ENCODE data around the gene PPP4R1.
"Not testable (repeated sequence)": the region's sequence is repeated elsewhere in the genome, so short reads cannot be mapped to it uniquely, and the experiment has no call there.

Gene PPP4R1, protein sequence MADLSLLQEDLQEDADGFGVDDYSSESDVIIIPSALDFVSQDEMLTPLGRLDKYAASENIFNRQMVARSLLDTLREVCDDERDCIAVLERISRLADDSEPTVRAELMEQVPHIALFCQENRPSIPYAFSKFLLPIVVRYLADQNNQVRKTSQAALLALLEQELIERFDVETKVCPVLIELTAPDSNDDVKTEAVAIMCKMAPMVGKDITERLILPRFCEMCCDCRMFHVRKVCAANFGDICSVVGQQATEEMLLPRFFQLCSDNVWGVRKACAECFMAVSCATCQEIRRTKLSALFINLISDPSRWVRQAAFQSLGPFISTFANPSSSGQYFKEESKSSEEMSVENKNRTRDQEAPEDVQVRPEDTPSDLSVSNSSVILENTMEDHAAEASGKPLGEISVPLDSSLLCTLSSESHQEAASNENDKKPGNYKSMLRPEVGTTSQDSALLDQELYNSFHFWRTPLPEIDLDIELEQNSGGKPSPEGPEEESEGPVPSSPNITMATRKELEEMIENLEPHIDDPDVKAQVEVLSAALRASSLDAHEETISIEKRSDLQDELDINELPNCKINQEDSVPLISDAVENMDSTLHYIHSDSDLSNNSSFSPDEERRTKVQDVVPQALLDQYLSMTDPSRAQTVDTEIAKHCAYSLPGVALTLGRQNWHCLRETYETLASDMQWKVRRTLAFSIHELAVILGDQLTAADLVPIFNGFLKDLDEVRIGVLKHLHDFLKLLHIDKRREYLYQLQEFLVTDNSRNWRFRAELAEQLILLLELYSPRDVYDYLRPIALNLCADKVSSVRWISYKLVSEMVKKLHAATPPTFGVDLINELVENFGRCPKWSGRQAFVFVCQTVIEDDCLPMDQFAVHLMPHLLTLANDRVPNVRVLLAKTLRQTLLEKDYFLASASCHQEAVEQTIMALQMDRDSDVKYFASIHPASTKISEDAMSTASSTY

GRCh38 chr18:9614401-9615279 is at the start of gene PPP4R1:
TSS of gene PPP4R1 (minus strand) at chr18:9614559. CDS start at chr18:9614484, 75 bp downstream.
- DNase-seq, result peak; percentile 87

GRCh38 chr18:9663377-9663776 is 49.0 kb upstream of the PPP4R1 start:
- no peak for DNase-seq

GRCh38 chr18:9661564-9661963 is 47.2 kb upstream of the PPP4R1 start:
- DNase-seq, result no peak

DNA sequence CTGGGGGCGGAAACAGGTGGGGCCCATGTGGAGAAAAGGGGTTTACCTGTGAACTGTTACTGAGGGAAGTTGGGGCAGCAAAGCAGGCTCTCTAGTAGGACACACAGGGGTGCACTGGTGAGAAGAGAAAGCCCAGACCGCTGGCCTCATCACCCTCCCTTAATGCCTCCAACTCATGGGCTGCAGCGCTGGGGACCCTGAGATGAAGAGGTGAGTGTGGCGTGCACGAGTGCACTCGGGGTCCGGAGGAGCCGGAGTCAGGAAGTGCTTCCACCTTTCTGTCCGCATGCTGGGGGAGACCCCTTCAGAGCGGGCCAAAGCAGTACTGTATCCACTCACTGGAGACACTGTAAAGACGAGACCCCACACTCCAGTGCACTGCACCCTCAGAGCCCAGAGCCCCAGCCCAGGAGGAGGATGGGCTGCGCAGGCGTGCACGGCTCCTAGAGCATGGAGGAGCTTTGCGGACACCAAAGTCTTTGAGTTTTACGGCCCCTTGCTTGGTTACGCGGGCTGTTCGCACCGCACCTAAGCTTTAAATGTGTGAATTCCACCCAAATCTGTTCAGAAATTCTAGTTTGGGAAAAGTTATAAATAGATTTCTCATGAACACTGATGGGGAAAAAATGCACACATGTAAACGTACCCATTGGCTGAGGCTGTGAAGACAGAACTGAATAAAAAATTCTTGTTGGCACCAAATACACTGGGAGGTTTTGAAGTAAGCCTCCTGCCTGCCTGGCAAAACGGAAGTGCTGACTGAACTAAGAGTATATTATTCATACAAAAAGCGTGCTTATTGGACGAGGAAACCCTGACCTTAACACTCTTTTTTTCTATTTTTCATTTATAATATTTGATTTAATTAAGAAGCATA is 45.4 kb upstream of the PPP4R1 start:
- no peak for DNase-seq

DNA sequence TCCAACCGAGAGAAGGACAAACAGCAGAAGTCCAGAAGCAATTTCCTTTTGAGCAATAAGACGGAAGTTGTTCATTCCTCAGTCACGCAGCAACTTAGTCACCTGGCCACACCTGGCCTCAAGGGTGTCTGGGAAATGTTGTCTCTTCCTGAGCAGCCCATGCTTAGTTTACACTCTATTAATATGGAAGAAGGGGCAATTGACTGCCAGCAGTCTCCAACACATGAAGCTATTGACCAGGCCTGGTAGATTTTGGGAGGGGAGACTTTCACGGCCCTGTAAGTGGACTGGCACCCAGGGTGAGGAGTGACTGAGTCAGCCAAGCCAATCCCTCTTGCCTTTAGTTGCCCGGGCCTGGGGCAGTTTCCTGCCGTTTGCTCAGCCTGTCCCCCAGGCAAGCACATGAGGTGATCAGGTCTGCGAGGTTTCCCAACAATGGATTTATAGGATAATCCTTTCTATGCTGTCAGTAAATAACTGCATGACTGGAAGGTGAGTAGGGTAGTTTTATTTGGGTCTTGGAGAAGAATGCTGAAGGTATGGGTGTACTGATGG is 43.8 kb upstream of the PPP4R1 start:
- DNase-seq, result no peak

DNA sequence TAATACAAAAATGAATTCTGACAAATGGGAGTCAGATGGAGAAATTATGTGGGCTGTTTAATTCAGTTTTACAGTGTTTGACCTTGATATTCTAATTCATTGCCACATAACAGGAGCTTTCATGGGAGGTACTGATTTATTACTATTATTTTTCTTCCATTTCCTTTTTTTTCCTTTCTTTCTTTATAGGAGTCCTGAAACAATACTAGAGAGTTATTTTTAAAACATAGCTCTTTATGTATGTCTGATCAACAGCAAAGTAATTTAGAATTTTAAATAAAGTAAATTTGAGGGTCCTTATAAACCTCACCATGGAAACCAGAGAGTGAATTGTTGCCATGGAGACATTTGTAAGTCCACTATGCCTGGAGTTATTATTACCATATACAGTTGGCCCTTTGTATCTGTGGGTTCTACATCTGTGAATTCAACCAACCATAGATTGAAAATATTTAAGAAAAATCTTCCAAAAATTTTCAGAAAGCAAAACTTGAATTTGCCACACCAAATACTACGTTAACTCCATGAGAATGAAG is 40.9 kb upstream of the PPP4R1 start:
- no peak for DNase-seq

DNA sequence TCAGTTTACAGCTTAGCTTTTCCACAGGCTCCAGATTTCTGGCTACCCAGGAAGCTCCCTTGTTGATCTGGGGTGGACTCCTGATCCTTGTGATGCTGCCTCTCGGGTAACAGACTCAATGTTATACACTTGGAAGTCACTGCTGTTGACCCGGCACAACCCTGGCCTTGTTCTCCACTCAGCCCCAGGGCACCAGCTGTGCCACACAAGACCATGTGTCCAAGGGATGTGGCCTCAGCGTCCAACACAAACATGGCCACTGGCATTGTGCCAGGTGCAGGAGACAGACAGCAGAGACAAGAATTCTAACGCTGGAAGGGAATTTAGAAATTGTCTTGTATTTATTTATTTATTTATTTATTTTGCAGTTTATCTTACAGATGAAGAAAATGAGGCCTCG is 39.0 kb upstream of the PPP4R1 start:
- DNase-seq, result no peak

DNA sequence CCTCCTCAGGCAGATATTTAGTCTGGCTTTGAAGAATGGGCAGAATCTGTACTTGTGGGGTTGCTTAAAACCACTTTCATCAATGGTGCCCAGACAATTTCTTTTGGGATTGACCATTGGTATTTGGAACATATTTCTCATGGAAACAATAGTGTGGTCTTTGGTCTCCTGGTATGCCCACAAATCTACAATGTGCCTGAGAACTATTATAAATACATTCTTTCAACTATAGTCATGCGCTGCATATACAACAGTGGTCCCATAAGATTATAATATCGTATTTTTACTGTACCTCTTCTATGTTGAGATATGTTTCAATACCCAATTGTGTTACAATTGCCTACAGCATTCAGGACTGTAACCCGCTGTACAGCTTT is 34.8 kb upstream of the PPP4R1 start:
- no peak for DNase-seq

- no peak for DNase-seq
These were observed 34.2 kb upstream of the PPP4R1 start for GRCh38 chr18:9648431-9649163.

DNA sequence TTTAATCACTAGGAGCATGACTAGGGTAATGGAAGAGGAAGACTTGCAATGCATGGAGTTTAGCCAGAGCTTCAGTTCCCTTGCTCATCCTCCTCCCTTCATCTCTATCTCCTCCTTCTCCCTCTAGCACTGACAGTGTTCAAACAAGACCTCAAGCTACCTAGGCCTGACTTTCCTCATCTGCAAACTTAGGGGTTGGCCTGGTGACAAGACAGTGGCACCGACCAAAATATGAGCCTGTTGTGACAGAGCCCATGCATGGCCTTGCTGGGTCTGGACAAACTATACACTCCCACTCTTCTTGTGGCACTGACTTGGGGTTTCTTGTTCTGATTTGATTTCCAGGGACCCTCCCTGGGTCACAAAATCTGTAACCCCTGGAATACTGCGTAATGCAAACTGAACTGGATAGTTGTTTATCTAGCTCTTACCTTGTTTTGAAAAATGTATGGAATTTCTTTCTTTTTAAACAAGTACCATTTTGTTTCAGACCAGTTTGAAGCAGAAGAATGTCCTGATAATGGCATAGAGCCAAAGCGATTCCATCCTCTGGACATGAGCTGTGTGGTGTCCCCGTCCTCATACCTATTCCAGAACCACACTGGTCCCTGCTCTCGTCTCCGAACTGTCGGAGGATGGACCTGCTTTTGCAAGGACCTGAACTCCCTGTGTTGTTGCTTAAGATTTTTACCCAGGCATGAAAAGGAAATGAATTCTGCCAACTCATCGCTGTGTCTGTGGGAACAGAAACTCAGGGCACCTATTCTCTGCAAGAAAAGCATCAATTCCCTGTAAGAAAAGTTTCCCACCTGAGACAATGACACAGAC is 33.4 kb upstream of the PPP4R1 start:
- DNase-seq, result no peak

DNA sequence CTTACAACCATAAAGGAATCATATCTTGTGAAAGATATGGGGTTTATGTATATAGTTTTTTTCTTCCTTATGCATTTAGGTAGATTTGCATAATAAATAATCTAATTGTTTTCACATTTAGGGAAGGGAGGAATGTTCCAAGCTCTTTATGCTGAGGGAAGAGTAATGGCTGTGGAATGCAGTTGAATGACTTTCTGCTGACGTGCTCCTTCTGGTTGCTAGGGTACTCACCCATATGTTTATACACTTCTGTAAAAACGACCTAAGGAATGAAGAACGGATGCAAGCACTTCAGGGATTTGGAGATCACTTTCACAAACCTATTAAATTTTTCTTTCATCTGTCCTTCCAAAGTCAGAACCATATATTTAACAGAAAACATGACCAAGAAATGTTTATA is 29.2 kb upstream of the PPP4R1 start:
- DNase-seq, result no peak

GRCh38 chr18:9642799-9643462 is 28.6 kb upstream of the PPP4R1 start:
- DNase-seq, result no peak

- DNase-seq, result not testable (repeated sequence)
These were observed 26.7 kb upstream of the PPP4R1 start for GRCh38 chr18:9641081-9641480.

DNA sequence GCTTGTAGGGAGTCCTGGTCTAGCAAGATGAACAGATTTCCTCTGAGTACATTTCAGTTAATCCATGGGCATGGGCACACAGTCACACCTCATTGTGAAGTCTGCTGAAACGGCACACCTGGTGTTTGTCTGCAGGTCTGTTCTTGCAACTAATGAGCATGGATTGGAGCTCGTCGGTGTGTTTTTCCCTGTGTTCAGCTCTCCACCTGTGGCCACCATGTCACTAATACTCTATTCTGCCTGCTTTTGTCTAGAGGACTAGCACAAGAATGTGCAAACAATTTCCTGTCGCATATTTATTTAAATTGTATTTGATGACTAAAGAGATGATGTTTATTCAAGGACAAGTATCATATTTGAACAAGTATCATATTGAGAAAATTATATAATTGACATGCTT is 24.5 kb upstream of the PPP4R1 start:
- no peak for DNase-seq

GRCh38 chr18:9637036-9637767 is 22.8 kb upstream of the PPP4R1 start:
- DNase-seq, result no peak

- DNase-seq, result no peak
These were observed 20.5 kb upstream of the PPP4R1 start for GRCh38 chr18:9634856-9635255.

DNA sequence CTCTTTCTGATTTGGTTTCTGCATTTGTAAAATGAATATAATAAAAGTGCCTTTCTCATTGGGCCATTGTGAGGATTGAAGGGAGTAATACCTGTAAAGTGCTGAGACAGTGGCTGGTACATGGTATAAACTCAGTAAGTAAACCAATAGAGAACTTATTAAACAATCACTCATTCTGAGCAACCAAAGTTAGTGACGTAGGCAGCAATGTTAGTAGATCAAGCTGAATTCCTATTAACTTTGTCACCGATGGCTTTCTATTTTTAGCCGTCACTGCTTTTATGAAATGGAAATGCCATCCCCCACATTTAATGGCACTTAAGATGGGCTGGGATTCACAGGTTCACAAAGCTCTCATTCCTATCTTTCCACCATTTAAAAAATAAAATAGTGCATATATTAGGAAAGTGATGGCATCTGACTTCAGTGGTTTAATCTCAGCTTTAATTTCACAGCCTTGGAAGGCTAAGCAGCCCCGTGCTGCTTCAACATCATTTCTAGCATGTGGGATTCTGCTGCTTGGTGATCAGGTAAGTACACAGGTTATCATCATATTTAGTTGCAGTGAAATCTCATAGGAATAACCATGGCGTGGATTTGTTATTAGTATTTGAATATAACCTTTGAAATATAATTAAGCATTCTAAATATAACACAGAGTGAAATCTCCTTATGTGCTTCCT is 17.6 kb upstream of the PPP4R1 start:
- no peak for DNase-seq

DNA sequence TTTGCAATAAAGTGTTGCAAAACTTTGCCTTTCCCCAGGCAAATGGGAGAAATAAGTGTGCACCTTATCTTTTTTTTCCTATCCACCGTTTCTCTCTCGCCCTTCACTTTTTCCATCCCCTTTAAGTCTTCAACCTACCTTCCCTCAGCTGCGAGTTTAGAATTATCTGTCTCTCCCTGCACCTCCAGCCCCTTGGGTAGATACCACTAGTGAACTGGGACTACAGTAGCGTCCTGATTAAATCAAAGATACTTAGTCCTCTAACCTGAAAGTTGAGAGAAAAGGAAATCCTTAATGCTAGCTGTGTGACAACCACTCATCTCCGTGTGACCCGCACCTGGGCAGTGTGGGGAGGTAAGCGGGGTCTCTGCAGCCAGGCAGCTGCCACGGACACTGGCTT is 16.1 kb upstream of the PPP4R1 start:
- DNase-seq, result no peak
